Liver (tissue), 9 donors: ENCODE results near the gene POLE3. TPM values are rescaled to one million over a fixed set of nuclear protein-coding genes. Genes with fewer than 3 reads are reported as not detected.

ENCODE experiments used
- DNase-seq: peaks from one replicate; pipeline ENCODE4 v3.0.0-alpha.2; 2017; ENCODE audit warnings: low spot score
- H3K27ac ChIP-seq, 2 donors: one replicate each; pipeline ENCODE4 v1.7.0; 2013; ENCODE audit warnings: inconsistent platforms in 2 of 2, low read length in 2 of 2, control low read depth in 1 of 2, low read depth in 1 of 2, mild to moderate bottlenecking in 1 of 2
- H3K27me3 ChIP-seq, 4 donors: one replicate each; pipeline versions ENCODE4 v1.6.1 to v1.7.0; 2013; ENCODE audit warnings: low read length in 3 of 4, inconsistent platforms in 1 of 4, mild to moderate bottlenecking in 1 of 4, moderate library complexity in 1 of 4; ENCODE audit not compliant: control insufficient read depth in 4 of 4, insufficient read depth in 4 of 4
- H3K36me3 ChIP-seq, 4 donors: one replicate each; pipeline versions ENCODE4 v1.6.1 to v1.7.0; 2013; ENCODE audit warnings: low read length in 3 of 4, mild to moderate bottlenecking in 3 of 4, low read depth in 1 of 4, moderate library complexity in 1 of 4; ENCODE audit not compliant: control insufficient read depth in 4 of 4, insufficient read depth in 3 of 4
- H3K4me1 ChIP-seq, 4 donors: one replicate each; pipeline versions ENCODE4 v1.6.1 to v1.7.0; 2013; ENCODE audit warnings: low read length in 3 of 4, mild to moderate bottlenecking in 3 of 4, moderate library complexity in 1 of 4; ENCODE audit not compliant: control insufficient read depth in 4 of 4, insufficient read depth in 4 of 4
- H3K4me3 ChIP-seq, 3 donors: one replicate each; pipeline versions ENCODE4 v1.6.1 to v1.7.0; 2013; ENCODE audit warnings: low read length in 3 of 3, control low read depth in 1 of 3, low read depth in 1 of 3, mild to moderate bottlenecking in 1 of 3
- H3K9ac ChIP-seq, 2 donors: one replicate each; pipeline ENCODE4 v1.7.0; 2013; ENCODE audit warnings: low read length in 2 of 2, mild to moderate bottlenecking in 2 of 2, moderate library complexity in 2 of 2, control low read depth in 1 of 2, low read depth in 1 of 2
- H3K9me3 ChIP-seq, 4 donors: one replicate each; pipeline versions ENCODE4 v1.6.1 to v1.7.0; 2013; ENCODE audit warnings: low read length in 3 of 4; ENCODE audit not compliant: control insufficient read depth in 4 of 4
- EGR1 ChIP-seq, 2 donors: IDR thresholded peaks; 2 replicates each; pipeline ENCODE4 v1.6.1; 2016 to 2018; ENCODE audit warnings: antibody characterized with exemption in 2 of 2, low read depth in 2 of 2
- FOXA1 ChIP-seq: IDR thresholded peaks from 2 replicates; pipeline ENCODE4 v1.6.1; 2016; ENCODE audit warnings: antibody characterized with exemption
- FOXA2 ChIP-seq: IDR thresholded peaks from 2 replicates; pipeline ENCODE4 v1.6.1; 2016; ENCODE audit warnings: antibody characterized with exemption
- HNF4A ChIP-seq, 2 donors: conservative IDR thresholded peaks; 2 replicates each; pipeline ENCODE4 v1.6.1; 2016; ENCODE audit warnings: antibody characterized with exemption in 2 of 2, mild to moderate bottlenecking in 2 of 2
- HNF4G ChIP-seq: IDR thresholded peaks from 2 replicates; pipeline ENCODE4 v1.6.1; 2016; ENCODE audit warnings: antibody characterized with exemption
- JUND ChIP-seq, 2 donors: IDR thresholded peaks; 2 replicates each; pipeline ENCODE4 v1.6.1; 2016; ENCODE audit warnings: antibody characterized with exemption in 2 of 2
- NR2F2 ChIP-seq: IDR thresholded peaks from 2 replicates; pipeline ENCODE4 v1.6.1; 2016; ENCODE audit warnings: antibody characterized with exemption
- RAD21 ChIP-seq, 2 donors: IDR thresholded peaks; 2 replicates each; pipeline ENCODE4 v1.6.1; 2016; ENCODE audit warnings: antibody characterized with exemption in 2 of 2, mild to moderate bottlenecking in 2 of 2
- RXRA ChIP-seq, 2 donors: IDR thresholded peaks; 2 replicates each; pipeline ENCODE4 v1.6.1; 2017 to 2018; ENCODE audit warnings: antibody characterized with exemption in 2 of 2, mild to moderate bottlenecking in 1 of 2
- SP1 ChIP-seq: IDR thresholded peaks from 2 replicates; pipeline ENCODE4 v1.6.1; 2018; ENCODE audit warnings: antibody characterized with exemption, mild to moderate bottlenecking
- TAF1 ChIP-seq: conservative IDR thresholded peaks from 2 replicates; pipeline ENCODE4 v1.6.1; 2016; ENCODE audit warnings: antibody characterized with exemption, mild to moderate bottlenecking
- WGBS: extraction: QIAGEN DNeasy Blood & Tissue Kit; methylation state at CpG from one replicate; pipeline ENCODE4 v1.1.7; 2013; 5-methylcytosine and 5-hydroxymethylcytosine counted together
- polyA plus RNA-seq, 2 donors: library from polyadenylated mRNA; stranded (reverse) in 1 of 2; unstranded in 1 of 2; fragments of 200-250 nt in 1 of 2; fragments of >200 nt in 1 of 2; fragmentation: Nextera tagmentation in 1 of 2; extraction: Ambion mirVana in 1 of 2; gene quantifications; one replicate each; pipeline versions ENCODE4 v1.2.1 to v1.2.3, GENCODE V29; 2013 to 2015
- total RNA-seq, 2 donors: library from RNA; depleted of rRNA; stranded (reverse); fragments of >200 nt; gene quantifications; one replicate each; pipeline ENCODE4 v1.2.3, GENCODE V29; 2014
- TF ChIP-seq, protein P1 (sequence below): IDR thresholded peaks from 2 replicates; pipeline ENCODE4 v1.6.1; 2016; ENCODE audit warnings: antibody characterized with exemption
- TF ChIP-seq, protein P2 (sequence below): IDR thresholded peaks from 2 replicates; pipeline ENCODE4 v1.6.1; 2016; ENCODE audit warnings: antibody characterized with exemption, mild to moderate bottlenecking
- TF ChIP-seq, protein P3 (sequence below): IDR thresholded peaks from 2 replicates; pipeline ENCODE4 v1.6.1; 2016; ENCODE audit warnings: antibody characterized with exemption
- TF ChIP-seq, protein P4 (sequence below): IDR thresholded peaks from 2 replicates; pipeline ENCODE4 v1.6.1; 2016; ENCODE audit warnings: antibody characterized with exemption
- TF ChIP-seq, protein P5 (sequence below): fragments of 150-350 bp; IDR thresholded peaks from 2 replicates; pipeline ENCODE4 v1.5.1; 2017; ENCODE audit warnings: improper control_type of control experiment, low read depth, low read length; ENCODE audit not compliant: missing input control
- donor health status: healthy.
- donor health status: healthy.
- donor health status: healthy.
- donor health status: healthy.
- donor health status: healthy.

Gene POLE3
- total and polyA plus RNA-seq, 4 donors: 15.7 to 27.5 (median 22.8) TPM

DNA sequence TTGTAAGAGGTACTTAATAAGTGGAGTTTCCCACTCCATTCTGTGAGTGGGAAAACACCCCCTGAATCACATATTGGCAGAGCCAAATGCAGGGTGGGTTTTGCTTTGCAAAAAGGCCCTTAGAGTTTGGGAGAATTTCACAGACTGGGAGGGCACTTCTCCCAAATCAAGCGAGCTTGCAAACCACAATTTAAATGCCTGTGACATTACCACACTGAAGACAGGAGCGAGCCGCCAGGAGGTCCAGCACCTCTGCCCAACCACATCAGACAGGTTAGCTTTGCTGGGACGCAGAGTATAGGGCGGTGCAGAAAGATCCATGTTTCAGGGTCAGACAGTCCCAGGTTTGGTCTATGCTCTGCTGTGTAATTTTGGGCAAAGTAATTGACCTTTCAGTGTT is 11.7 kb downstream of the POLE3 start:
- peak overlapping the region; percentile 42 to 66 for H3K27ac ChIP-seq
- H3K4me3 ChIP-seq: peak overlapping the region in 2 of 3 donors; percentile 54 to 96
- peak overlapping the region; percentile 43 to 49 for H3K9ac ChIP-seq

DNA sequence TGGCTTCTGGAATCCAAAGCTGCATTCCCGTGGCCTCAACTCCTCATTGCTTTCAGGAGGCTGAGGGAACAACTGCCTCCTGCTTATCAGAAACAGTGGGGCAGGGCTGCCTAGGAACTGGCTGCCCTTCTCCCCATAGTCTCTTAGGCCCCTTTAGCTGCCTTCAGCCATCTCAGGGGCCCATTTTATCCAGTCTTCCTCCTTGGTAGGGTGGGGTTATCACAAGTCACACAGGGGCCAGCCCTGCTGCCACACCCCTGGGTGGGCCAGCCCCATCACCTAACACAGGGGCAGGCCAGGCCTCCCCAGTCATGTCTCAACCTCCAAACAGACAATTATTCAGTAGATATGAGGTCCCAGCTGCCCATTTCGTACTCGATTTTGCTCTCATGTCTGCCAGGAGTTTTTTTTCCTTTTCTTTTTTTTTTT is 13.3 kb downstream of the POLE3 start:
- DNase-seq: peak; percentile 81
- Histone ChIP-seq H3K9me3 (no peaks in the 10 kb centered on the region), H3K9ac (no peak overlapping the region), H3K27me3 (no peaks in the 10 kb centered on the region), H3K36me3 (peaks cover 0 to 11% (median 5%) of the 10 kb centered on the region in 4 donors), H3K4me3 (no peak overlapping the region), H3K27ac (peak overlapping the region; percentile 44 to 46), H3K4me1 (peaks cover 21 to 77% (median 64%) of the 10 kb centered on the region in 4 donors)
- 76% methylated on average over 3 of the region's 3 CpGs for WGBS
- TF ChIP-seq JUND (IDR thresholded peaks at IDR 0.05) (no peak), HNF4G (no peak), FOXA2 (no peak), NR2F2 (no peak)
- TF ChIP-seq, protein P1, sequence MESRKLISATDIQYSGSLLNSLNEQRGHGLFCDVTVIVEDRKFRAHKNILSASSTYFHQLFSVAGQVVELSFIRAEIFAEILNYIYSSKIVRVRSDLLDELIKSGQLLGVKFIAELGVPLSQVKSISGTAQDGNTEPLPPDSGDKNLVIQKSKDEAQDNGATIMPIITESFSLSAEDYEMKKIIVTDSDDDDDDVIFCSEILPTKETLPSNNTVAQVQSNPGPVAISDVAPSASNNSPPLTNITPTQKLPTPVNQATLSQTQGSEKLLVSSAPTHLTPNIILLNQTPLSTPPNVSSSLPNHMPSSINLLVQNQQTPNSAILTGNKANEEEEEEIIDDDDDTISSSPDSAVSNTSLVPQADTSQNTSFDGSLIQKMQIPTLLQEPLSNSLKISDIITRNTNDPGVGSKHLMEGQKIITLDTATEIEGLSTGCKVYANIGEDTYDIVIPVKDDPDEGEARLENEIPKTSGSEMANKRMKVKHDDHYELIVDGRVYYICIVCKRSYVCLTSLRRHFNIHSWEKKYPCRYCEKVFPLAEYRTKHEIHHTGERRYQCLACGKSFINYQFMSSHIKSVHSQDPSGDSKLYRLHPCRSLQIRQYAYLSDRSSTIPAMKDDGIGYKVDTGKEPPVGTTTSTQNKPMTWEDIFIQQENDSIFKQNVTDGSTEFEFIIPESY: no peak

More for the DNA sequence above, 11.7 kb downstream of the POLE3 start:
- Histone ChIP-seq H3K9me3 (no peaks in the 10 kb centered on the region), H3K36me3 (no peaks in the 10 kb centered on the region), H3K4me1 (peaks cover 17 to 73% (median 61%) of the 10 kb centered on the region in 4 donors), H3K27me3 (no peaks in the 10 kb centered on the region)
- TF ChIP-seq, protein P2, sequence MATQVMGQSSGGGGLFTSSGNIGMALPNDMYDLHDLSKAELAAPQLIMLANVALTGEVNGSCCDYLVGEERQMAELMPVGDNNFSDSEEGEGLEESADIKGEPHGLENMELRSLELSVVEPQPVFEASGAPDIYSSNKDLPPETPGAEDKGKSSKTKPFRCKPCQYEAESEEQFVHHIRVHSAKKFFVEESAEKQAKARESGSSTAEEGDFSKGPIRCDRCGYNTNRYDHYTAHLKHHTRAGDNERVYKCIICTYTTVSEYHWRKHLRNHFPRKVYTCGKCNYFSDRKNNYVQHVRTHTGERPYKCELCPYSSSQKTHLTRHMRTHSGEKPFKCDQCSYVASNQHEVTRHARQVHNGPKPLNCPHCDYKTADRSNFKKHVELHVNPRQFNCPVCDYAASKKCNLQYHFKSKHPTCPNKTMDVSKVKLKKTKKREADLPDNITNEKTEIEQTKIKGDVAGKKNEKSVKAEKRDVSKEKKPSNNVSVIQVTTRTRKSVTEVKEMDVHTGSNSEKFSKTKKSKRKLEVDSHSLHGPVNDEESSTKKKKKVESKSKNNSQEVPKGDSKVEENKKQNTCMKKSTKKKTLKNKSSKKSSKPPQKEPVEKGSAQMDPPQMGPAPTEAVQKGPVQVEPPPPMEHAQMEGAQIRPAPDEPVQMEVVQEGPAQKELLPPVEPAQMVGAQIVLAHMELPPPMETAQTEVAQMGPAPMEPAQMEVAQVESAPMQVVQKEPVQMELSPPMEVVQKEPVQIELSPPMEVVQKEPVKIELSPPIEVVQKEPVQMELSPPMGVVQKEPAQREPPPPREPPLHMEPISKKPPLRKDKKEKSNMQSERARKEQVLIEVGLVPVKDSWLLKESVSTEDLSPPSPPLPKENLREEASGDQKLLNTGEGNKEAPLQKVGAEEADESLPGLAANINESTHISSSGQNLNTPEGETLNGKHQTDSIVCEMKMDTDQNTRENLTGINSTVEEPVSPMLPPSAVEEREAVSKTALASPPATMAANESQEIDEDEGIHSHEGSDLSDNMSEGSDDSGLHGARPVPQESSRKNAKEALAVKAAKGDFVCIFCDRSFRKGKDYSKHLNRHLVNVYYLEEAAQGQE: peak; percentile 42
- TF ChIP-seq TAF1 (no peak), NR2F2 (no peak), RXRA (IDR thresholded peaks at IDR 0.05) (peak in 1 of 2 donors; percentile 8), HNF4A (conservative IDR thresholded peaks at IDR 0.05) (peak in 1 of 2 donors; percentile 17)
- no peak for DNase-seq
- 36% methylated on average over 5 of the region's 5 CpGs for WGBS

DNA sequence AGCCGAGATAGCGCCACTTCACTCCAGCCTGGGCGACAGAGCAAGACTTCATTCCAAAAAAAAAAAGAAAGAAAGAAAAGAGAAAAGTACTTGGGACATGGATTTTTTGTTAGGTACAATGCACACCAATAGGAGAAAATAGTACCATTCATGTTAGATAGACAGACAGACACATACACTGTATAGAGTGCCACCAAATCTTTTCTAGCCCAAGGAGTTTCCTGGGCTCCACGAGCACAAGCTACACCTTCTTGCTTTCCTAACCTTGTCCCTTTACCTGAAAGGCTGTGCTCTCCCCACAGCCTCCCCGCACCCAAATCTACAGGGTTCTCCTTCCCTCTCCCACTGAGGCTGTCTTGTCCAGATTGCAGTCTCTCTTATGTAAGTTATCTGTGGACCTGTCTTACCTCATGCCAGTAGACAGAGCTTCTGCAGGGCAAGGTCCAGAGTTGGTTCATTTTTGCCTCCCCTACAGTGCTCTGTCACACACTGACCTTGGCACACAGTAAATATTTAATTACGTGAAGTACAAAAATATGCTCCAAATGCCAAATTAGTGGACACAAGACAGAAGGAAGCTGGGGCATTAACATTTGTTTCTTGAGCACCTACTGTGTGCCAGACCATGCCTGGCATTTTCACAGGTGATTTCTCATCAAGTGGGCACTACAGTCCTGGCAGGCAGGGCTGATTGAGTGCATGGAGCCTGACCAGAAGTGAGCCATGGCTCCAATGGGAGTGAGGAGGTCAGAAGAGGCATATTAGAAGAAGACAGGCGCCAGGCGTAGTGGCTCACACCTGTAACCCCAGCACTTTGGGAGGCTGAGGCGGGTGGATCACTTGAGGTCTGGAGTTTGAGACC is 15.2 kb downstream of the POLE3 start:
- H3K9me3 ChIP-seq: no peaks in the 10 kb centered on the region
- H3K27ac ChIP-seq: peak overlapping the region; percentile 68 to 82
- peak overlapping the region in 1 of 3 donors; percentile 10 for H3K4me3 ChIP-seq
- H3K36me3 ChIP-seq: peaks cover 3 to 27% (median 15%) of the 10 kb centered on the region in 4 donors
- 75% methylated on average over 9 of the region's 9 CpGs for WGBS
- H3K4me1 ChIP-seq: peaks cover 20 to 90% (median 69%) of the 10 kb centered on the region in 4 donors
- H3K9ac ChIP-seq: no peak overlapping the region
- H3K27me3 ChIP-seq: no peaks in the 10 kb centered on the region
- DNase-seq: no peak
- peak; percentile 88 for TF ChIP-seq SP1
- peak; percentile 47 to 54 for TF ChIP-seq RAD21 (IDR thresholded peaks at IDR 0.05)
- TF ChIP-seq, protein P3, sequence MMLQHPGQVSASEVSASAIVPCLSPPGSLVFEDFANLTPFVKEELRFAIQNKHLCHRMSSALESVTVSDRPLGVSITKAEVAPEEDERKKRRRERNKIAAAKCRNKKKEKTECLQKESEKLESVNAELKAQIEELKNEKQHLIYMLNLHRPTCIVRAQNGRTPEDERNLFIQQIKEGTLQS: peak; percentile 61
- TF ChIP-seq, protein P4, sequence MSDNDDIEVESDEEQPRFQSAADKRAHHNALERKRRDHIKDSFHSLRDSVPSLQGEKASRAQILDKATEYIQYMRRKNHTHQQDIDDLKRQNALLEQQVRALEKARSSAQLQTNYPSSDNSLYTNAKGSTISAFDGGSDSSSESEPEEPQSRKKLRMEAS: peak; percentile 81
- peak; percentile 68 for TF ChIP-seq FOXA1
- TF ChIP-seq NR2F2: no peak
- peak; percentile 97 to 99 for TF ChIP-seq HNF4A (conservative IDR thresholded peaks at IDR 0.05)
- peak; percentile 72 for TF ChIP-seq FOXA2
- TF ChIP-seq HNF4G: peak; percentile 89
- peak in 1 of 2 donors; percentile 58 for TF ChIP-seq EGR1 (IDR thresholded peaks at IDR 0.05; ENCODE audit: low read depth in 2 of 2)
- TF ChIP-seq, protein P5, sequence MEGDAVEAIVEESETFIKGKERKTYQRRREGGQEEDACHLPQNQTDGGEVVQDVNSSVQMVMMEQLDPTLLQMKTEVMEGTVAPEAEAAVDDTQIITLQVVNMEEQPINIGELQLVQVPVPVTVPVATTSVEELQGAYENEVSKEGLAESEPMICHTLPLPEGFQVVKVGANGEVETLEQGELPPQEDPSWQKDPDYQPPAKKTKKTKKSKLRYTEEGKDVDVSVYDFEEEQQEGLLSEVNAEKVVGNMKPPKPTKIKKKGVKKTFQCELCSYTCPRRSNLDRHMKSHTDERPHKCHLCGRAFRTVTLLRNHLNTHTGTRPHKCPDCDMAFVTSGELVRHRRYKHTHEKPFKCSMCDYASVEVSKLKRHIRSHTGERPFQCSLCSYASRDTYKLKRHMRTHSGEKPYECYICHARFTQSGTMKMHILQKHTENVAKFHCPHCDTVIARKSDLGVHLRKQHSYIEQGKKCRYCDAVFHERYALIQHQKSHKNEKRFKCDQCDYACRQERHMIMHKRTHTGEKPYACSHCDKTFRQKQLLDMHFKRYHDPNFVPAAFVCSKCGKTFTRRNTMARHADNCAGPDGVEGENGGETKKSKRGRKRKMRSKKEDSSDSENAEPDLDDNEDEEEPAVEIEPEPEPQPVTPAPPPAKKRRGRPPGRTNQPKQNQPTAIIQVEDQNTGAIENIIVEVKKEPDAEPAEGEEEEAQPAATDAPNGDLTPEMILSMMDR: no peak
- TF ChIP-seq JUND (IDR thresholded peaks at IDR 0.05): peak; percentile 40 to 96
